C1 segment of cervical spinal cord (tissue), 14 donors: ENCODE measurements around the gene P2RY13.

Source experiments
- DNase-seq, 14 donors: peaks; one replicate each; lab custom pipeline; 2025; lab: John Stamatoyannopoulos, UW

Gene P2RY13

DNA sequence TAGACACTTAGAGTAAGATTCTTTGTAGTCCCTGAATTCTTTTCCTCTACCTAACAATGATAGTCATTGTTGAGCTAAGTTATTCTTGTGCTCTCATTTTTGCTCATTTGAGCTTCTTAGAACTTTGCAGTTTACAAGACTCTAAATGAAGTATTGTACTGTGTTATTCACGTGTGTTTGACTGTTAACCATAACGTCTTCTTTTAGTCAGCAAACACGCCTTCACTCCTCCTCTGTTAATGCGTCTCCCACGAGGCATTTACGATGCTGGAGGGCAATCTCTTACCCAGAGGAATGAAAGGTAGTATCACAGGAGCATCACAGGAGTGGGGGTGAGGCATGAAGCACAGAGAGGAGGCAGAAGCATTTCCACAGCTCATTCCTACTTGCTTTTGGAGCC is 36.2 kb downstream of the P2RY13 start:
- DNase-seq, result no peak

DNA sequence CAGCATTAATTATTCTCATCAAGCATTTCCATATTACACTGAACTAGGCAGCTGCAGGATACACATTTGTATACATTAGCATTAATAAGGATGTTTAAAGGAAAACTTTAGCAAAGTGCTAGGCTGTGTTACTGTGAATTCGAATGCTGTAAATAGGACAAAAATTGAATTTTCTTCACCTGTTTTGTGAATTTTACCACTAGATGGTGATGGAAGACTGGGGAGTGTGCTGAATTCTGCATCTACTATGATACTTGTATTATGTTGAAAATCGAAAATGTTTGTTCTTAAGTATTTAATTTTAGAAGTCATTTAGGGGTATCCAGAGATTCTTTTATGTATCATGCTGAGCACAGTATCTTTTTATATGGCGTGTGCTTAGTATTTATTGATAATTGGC is 38.7 kb downstream of the P2RY13 start:
- no peak for DNase-seq

DNA sequence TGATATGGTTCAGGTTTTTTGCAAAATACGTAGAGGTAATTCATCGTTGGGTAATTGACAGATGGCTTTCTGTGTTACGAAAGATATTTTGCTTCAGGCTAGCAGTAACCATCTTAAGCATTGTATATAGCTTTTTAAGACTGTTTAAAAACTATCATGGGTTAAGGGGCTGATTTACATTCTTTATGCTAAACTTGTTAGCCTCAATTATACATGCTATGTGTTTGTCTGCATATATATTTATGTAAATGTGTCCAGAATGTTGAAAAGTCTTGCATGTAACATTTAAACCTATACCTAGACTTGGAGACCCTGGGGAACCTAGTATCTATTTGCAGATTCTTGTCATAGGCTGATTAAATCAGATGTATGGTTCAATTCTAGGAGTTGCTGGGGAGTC is 39.9 kb downstream of the P2RY13 start:
- no peak for DNase-seq

DNA sequence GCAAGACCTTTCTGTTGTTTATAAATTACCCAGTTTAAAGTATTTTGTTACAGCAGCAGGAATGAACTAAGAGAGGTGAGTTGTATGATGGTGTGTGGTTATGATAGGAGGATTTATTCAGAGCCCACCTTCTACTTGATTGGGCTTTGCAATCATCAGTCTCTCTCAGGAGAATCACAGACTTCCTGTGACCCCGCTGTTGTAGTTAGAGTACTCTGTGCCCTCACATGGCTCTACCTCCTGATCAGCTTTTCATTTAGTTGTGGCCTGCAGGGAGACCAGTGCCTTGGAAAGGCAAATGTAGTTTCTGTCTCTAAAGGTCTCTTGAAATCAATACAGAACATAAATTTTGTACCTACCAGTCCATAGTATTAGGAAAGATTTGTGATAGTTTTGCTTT is 43.4 kb downstream of the P2RY13 start:
- DNase-seq, result no peak

DNA sequence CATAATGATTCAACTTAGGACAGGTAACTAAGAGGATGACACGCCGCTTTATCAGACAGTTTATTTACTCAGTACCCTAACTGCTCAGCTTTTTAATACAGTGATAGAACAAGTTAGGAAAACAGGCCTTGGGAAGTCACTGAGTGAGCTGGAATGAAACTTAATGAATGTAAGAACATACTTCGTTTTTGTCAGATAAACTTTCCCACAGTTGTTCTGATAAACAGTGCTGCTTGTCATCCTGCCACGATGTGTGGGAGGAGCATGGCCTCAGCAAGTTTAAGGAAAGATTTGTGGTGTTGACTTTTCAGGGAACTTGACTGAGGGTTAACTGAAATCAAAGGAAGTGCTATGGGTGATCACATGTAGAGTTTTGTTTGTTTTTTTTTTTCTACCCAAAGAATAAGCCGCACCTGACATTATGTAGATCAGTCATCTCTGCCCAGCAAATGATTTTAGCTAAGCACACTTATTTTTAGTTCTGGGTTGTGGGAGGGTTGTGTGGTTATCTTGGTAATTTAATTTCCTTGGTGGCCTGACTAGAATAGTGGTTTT is 45.4 kb downstream of the P2RY13 start:
- no peak for DNase-seq

DNA sequence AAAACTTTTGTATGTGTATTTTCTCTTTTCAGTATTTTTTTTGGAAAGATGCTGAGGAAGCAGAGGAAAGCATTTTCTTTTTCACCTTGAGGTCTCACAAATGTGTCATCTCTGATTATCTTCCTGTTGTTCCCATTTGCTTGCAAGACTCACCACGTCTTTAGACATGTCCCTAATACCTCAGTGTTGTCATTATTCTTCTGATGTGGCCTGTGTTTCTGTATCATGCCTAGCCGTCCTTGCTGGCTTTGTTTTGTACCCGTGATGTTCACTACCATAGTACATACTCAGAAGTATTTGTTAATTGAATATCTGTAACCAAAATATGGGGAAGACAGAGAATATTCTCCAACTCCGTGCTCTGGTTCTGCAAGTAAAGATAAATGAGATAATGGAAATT is 46.0 kb downstream of the P2RY13 start:
- no peak for DNase-seq

DNA sequence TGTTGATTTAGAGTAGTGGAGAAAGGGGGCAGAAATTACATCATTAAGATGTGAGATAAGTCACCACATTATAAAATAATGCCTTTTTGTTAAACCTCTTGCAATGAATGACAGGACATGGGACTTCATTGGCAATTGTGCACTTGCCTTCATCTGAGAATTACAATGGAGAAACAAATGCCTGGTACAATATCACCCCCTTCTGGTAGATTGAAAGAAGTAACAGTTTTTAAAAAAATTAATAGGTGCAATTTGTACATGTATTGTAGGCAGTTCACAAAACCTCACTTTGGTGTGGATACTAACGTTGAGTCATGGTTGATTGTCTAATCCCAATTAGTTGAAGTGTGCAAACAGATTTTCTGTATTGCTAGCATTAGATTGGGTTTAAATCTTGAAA is 46.4 kb downstream of the P2RY13 start:
- DNase-seq, result peak in 1 of 14 donors; percentile 4

DNA sequence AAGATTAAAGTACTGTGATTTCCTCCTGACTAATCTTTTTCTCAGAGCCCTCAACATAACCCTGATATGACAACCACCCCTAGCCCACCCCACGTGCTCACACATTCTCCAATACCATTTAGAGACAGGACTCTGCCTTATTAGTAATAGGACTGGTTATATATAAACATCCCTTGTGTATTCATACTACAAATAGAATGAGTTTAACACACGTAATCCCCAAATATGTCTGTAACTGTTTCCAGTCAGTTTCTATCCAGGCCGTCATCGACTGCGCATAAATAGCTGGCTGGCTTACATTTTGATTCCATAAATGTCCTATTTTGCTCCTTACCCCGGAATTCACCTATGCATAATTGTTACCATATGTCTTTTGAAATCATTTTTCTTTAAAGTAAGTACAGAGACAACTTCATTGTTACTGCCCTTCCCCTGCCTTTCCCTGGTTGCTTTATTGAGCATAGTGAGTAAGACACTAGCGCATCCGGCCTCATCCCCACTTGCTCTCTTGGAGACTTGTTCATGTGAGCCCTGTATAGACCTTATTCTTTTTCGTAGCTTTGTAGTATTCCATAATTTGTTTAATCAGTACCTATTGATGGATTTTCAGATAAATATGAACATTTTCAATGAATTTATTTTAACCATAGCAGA is 47.6 kb downstream of the P2RY13 start:
- DNase-seq, result no peak

DNA sequence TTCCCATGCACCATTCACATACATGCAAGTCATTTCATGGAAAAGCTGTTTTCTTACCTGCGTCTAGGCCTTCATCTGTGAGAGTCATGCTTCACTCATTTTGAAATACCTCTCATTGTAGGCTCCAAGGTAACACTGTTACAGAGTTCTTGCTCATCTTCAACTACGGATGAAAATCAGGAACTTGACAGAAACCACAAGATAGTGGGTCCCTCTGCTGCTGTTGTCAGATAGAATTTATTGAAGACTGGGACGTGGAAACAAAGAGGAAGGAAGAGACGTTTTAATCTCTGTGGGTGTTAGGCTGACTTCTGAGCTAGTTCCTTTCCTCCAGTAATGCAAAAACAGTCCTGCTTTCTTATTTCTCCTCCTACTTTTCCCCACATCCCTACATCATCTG is 51.1 kb downstream of the P2RY13 start, which contains the start of gene P2RY14:
P2RY14 (minus strand) TSS at position 313 of the 400 bp plus-strand sequence. CDS start 64,226 bp downstream, outside the sequence.
- no peak for DNase-seq

DNA sequence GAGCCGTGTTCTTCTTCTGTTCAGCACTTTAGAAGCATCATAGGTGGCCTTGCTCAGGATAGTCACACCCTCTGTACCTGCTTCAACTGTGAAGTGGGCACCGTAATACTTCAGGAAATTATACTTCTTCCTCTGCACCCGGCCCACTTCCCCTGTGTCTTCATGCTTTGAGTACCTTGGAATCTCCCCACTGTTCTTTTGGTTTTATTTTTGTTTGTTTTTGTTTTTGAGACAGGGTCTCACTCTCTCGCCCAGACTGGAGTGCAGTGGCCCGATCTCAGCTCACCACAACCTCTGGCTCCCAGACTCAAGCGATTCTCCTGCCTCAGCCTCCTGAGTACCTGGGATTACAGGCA is 52.7 kb downstream of the P2RY13 start:
- no peak for DNase-seq
